ENCODE data around the gene WNT11. TPM values are rescaled to one million over a fixed set of nuclear protein-coding genes. Genes with fewer than 3 reads are reported as not detected.

WNT11 gene
- polyA plus RNA-seq, 1 experiment, result not detected

DNA sequence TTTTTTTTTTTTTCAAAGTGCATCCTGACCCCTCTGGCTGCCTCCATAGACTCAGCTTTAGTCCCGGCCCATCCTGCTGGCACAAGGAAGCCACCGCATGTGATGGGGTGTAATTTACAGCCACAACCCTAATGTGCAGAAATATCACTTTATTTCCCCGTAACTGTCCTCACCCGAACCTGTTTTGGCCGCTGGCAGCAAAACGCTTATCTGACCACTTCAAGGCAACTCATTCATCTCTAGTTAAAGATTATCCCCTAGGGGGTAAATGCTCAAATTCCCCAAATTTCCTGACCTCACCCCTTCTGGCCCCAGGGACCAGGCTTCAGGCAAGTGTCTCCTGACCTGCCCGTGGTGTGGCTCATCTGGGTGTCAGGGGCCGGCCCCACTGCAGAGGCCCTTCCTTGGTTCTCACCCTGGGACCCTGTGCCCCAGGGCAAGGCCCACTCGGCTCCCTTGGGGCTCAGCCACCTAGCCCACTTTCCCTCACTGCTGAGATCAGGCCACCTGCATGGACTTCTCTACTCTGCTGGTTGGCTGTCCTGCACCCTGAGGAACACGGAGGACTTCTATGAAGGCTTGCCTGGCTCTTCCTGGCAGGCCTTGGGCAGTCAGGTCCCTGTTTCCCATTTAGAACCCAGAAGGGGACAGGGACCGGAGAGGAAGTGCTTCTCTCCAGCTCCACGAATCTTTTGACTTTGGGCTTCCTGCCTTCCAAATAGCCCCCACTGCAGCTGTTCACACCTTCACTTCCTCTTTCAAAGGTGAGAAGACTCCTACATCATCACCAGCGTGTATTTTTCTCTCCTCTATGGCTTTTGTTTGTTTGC is 53.3 kb downstream of the WNT11 start:
- DNase-seq (ENCODE audit: low read depth, low spot score), result no peak
- H3K27ac ChIP-seq (ENCODE audit: low read depth, low read length), result no peak overlapping the region
- H3K4me3 ChIP-seq (ENCODE audit: low read depth, low read length), result no peak overlapping the region
- TF ChIP-seq, protein P1, sequence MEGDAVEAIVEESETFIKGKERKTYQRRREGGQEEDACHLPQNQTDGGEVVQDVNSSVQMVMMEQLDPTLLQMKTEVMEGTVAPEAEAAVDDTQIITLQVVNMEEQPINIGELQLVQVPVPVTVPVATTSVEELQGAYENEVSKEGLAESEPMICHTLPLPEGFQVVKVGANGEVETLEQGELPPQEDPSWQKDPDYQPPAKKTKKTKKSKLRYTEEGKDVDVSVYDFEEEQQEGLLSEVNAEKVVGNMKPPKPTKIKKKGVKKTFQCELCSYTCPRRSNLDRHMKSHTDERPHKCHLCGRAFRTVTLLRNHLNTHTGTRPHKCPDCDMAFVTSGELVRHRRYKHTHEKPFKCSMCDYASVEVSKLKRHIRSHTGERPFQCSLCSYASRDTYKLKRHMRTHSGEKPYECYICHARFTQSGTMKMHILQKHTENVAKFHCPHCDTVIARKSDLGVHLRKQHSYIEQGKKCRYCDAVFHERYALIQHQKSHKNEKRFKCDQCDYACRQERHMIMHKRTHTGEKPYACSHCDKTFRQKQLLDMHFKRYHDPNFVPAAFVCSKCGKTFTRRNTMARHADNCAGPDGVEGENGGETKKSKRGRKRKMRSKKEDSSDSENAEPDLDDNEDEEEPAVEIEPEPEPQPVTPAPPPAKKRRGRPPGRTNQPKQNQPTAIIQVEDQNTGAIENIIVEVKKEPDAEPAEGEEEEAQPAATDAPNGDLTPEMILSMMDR (IDR thresholded peaks at IDR 0.05; ENCODE audit: low read depth, low read length), result no peak
- H3K9me3 ChIP-seq (ENCODE audit: control insufficient read depth, insufficient read depth, low read length), result no peaks in the 10 kb centered on the region; the same call in 1 of the 2 replicates
- POLR2A ChIA-PET, result interaction anchor here (0.7 kb wide), 1 partner anchor 1893 kb away, joined by 4 read pairs; no protein-coding TSS in a partner anchor
- CTCF ChIA-PET, result interaction anchor here (0.6 to 3.4 kb wide), 68 partner anchors 8 to 1887 kb away, joined by 3 to 309 read pairs (median 4); no protein-coding TSS in a partner anchor
- H3K27me3 ChIP-seq (ENCODE audit: control insufficient read depth, insufficient read depth, low read length), result peaks cover 11% of the 10 kb centered on the region

DNA sequence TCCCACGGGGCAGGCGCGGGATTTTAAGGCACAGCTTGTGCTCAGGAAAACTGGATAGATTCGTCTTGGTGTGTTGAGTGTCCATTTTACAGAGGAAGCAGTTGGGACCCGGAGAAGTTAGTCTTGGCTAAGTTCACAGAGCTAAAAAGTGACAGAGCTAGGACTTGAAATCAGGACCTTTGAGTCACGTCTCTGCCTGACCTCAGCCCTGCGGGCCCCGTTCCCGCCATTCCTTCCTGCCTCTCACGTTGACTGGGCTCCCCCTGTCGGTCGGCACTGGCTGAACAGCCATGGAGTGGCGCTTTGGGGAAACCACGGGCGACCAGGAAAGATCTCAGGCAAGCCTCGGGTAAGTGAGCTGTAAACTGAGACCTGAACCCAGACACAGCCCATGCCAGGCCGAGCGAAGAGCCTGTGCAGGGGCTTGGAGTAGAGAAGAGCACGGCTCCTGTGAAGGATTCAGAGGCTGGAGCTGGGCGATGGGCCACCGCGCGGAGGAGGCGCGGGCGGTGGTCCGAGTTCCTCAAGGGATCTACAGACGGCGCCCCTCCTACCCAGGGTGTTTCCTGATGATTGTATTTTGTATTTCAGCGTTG is 54.1 kb downstream of the WNT11 start:
- peak; percentile 13 for DNase-seq (ENCODE audit: low read depth, low spot score)
- ChIA-PET CTCF (interaction anchor here (0.5 to 3.4 kb wide), 72 partner anchors 8 to 482 kb away, joined by 3 to 309 read pairs (median 4); no protein-coding TSS in a partner anchor), POLR2A (interaction anchor here (0.7 kb wide), 1 partner anchor 1894 kb away, joined by 4 read pairs; no protein-coding TSS in a partner anchor)
- H3K27me3 ChIP-seq (ENCODE audit: control insufficient read depth, insufficient read depth, low read length), result peaks cover 8% of the 10 kb centered on the region
- no peaks in the 10 kb centered on the region; the same call in 1 of the 2 replicates for H3K9me3 ChIP-seq (ENCODE audit: control insufficient read depth, insufficient read depth, low read length)
- TF ChIP-seq, protein P1 (IDR thresholded peaks at IDR 0.05; ENCODE audit: low read depth, low read length), result peak; percentile 93
- no peak overlapping the region for H3K27ac ChIP-seq (ENCODE audit: low read depth, low read length)
- H3K4me3 ChIP-seq (ENCODE audit: low read depth, low read length), result peak overlapping the region; percentile 43

DNA sequence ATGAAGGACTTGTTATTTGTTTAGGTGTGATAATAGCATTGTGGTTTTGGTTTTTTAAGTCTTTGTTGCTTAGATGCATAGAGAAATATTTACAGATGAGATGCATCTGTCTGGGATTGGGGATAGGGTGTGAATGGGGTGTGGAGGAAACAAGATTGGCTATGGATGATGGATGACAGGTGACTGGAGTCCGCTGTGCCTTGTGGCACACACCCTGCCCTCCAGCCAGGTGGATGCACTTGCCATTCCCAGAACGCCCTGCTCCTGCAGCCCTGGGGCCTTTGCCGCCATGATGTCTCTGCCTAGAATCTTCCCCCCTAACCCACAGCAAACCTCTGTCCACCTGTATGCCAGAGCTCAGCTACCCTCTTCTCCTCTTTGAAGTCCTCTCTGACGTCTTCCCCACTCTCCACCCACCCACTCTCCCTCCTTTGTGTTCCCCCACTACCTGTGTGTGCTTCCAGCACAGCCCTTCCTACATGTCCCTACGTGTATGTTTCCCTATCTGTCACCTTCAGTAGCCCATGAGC is 54.7 kb downstream of the WNT11 start:
- ChIA-PET POLR2A (no interaction called here), CTCF (interaction anchor here (0.5 to 3.4 kb wide), 55 partner anchors 8 to 425 kb away, joined by 3 to 309 read pairs (median 5); no protein-coding TSS in a partner anchor)
- peaks cover 8% of the 10 kb centered on the region for H3K27me3 ChIP-seq (ENCODE audit: control insufficient read depth, insufficient read depth, low read length)
- H3K9me3 ChIP-seq (ENCODE audit: control insufficient read depth, insufficient read depth, low read length), result no peaks in the 10 kb centered on the region; the same call in 1 of the 2 replicates
- no peak overlapping the region for H3K27ac ChIP-seq (ENCODE audit: low read depth, low read length)
- TF ChIP-seq, protein P1 (IDR thresholded peaks at IDR 0.05; ENCODE audit: low read depth, low read length), result no peak
- H3K4me3 ChIP-seq (ENCODE audit: low read depth, low read length), result no peak overlapping the region
- no peak for DNase-seq (ENCODE audit: low read depth, low spot score)

DNA sequence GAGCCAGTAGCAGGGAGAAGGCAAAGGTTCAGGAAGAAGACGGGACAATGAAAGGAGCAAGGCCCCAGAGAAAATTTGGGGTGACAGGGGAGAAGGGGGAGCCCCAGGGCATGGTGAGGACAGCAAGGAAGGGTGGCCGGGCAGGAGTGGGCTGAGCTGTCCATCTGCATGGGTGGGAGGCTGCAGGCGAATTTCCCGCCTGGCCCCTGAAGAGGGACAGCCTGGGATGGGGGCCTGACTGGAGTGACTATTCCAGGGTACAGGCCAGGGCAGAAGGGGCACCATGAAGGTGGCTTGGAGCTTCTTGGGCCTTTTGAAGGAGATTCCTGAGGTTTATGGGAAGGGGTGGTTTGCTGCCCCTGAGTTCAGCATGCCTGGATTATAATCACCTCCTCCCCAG is 56.2 kb downstream of the WNT11 start:
- Histone ChIP-seq H3K4me3 (ENCODE audit: low read depth, low read length) (no peak overlapping the region), H3K27ac (ENCODE audit: low read depth, low read length) (no peak overlapping the region), H3K9me3 (ENCODE audit: control insufficient read depth, insufficient read depth, low read length) (no peaks in the 10 kb centered on the region; the same call in 1 of the 2 replicates), H3K27me3 (ENCODE audit: control insufficient read depth, insufficient read depth, low read length) (peaks cover 8% of the 10 kb centered on the region)
- POLR2A ChIA-PET, result no interaction called here
- DNase-seq (ENCODE audit: low read depth, low spot score), result no peak
- CTCF ChIA-PET, result interaction anchor here (0.5 to 1.6 kb wide), 3 partner anchors 169 to 303 kb away, joined by 3 to 15 read pairs (median 3); no protein-coding TSS in a partner anchor
- TF ChIP-seq, protein P1 (IDR thresholded peaks at IDR 0.05; ENCODE audit: low read depth, low read length), result no peak

All from AG04450 (cell line).